Astrocyte (in vitro differentiated cells and primary cell): ENCODE results near the gene CREB3L4.

ENCODE experiments used
- CTCF ChIP-seq: IDR thresholded peaks from 2 replicates; pipeline ENCODE4 v1.5.1; 2011; ENCODE audit warnings: low read depth, mild to moderate bottlenecking, inconsistent platforms, low read length, moderate library complexity; ENCODE audit not compliant: insufficient read depth
- EZH2 ChIP-seq: IDR thresholded peaks from 2 replicates; pipeline ENCODE4 v1.6.1; 2012; ENCODE audit warnings: mild to moderate bottlenecking, low read length, inconsistent platforms; ENCODE audit not compliant: insufficient read depth

- TF ChIP-seq CTCF (no peak), EZH2 (no peak)
These were observed 7.5 kb upstream of the CREB3L4 start for GRCh38 chr1:153960206-153960605.
